Breast epithelium (tissue), 3 donors: ENCODE results near the gene TMEM30B.

Experiments
- CTCF ChIP-seq, 3 donors: fragments of 450-650 bp; IDR thresholded peaks; one replicate each; pipeline ENCODE4 v1.5.1; 2016 to 2017; ENCODE audit warnings: antibody characterized with exemption in 3 of 3, mild to moderate bottlenecking in 3 of 3, moderate library complexity in 3 of 3
- POLR2AphosphoS5 ChIP-seq, 3 donors: sonication (generic); formaldehyde crosslinking; IDR thresholded peaks; one replicate each; pipeline ENCODE4 v1.6.1; 2017; ENCODE audit warnings: antibody characterized with exemption in 3 of 3

GRCh38 chr14:61240206-61240605 lies 40.9 kb downstream of the TMEM30B start:
- TF ChIP-seq POLR2AphosphoS5 (IDR thresholded peaks at IDR 0.05) (no peak), CTCF (IDR thresholded peaks at IDR 0.05) (no peak)
